Measurements from ENCODE around the gene PDCD11. TPM values are rescaled to one million over a fixed set of nuclear protein-coding genes. Genes with fewer than 3 reads are reported as not detected.

PDCD11 gene
- total RNA-seq, 2 donors from 2014 or later, result 49.6 to 62.2 TPM

- no peak for DNase-seq (ENCODE audit: low spot score in 2 of 2)
- Mint-ChIP-seq H3K27ac (peak overlapping the region in 1 of 2 donors; percentile 94), H3K9me3 (no peaks in the 10 kb centered on the region), H3K36me3 (peaks cover 20 to 23% of the 10 kb centered on the region in 2 donors)
- no peak for ATAC-seq
These were observed 45.6 kb downstream of the PDCD11 start for GRCh38 chr10:103442031-103442461.

DNA sequence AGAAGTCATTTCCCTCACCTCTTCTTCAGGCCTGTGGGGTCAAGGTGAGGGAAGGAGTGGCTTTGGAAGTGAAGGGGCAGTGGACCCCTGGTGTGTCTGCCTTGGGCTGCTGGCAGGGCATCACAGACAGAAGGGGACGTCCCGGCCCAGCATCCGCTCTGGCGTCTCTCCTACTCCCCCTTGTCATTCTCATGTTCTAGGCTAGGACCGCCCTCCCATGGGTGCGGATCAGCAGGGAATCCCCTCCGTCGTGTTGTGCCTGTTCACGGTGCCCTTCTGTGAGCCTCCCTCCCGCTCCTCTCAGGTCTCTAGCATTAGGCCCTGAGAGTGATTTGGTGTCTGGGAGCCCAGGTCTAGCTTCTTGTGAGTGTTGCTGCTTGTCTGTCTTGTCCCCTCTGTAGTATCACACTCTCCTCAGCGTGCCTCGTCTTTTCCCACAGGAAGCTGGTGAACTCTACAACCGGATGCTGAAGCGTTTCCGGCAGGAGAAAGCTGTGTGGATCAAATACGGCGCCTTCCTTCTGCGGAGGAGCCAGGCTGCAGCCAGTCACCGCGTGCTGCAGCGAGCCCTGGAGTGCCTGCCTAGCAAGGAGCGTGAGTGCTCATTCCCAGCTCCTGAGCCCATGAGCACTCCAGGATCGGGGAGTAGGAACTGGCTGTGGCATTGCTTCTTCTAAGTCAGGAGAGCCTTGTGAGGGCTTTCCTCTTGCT lies 47.2 kb downstream of the PDCD11 start:
- Mint-ChIP-seq H3K27ac (peak overlapping the region; percentile 74 to 88), H3K9me3 (no peaks in the 10 kb centered on the region), H3K36me3 (peaks cover 10 to 15% of the 10 kb centered on the region in 2 donors)
- ATAC-seq (peak in 1 of 2 donors; percentile 20), DNase-seq (ENCODE audit: low spot score in 2 of 2) (no peak)

DNA sequence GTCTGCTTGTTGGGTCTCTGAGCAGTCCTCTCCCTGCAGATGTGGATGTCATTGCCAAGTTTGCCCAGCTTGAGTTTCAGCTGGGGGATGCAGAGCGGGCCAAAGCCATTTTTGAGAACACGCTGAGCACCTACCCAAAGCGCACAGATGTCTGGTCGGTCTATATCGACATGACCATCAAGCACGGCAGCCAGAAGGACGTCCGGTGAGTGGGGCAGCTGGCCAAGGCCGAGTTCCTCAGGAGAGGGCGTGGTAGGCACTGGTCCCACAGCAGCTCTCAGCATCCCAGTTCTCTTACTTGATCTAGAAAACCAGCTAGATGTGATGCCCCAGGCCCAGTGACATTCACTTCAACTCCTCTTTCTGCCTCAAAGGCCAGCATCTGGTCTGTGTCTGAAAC lies 48.1 kb downstream of the PDCD11 start:
- DNase-seq (ENCODE audit: low spot score in 2 of 2) (no peak), ATAC-seq (no peak)
- Mint-ChIP-seq H3K9me3 (no peaks in the 10 kb centered on the region), H3K36me3 (peaks cover 12 to 15% of the 10 kb centered on the region in 2 donors), H3K27ac (peak overlapping the region in 1 of 2 donors; percentile 85)

GRCh38 chr10:103445366-103445765 lies 48.9 kb downstream of the PDCD11 start:
- H3K36me3 Mint-ChIP-seq, result peaks cover 6 to 15% of the 10 kb centered on the region in 2 donors
- no peak for ATAC-seq
- no peaks in the 10 kb centered on the region for H3K9me3 Mint-ChIP-seq
- no peak overlapping the region for H3K27ac Mint-ChIP-seq
- no peak for DNase-seq (ENCODE audit: low spot score in 2 of 2)

DNA sequence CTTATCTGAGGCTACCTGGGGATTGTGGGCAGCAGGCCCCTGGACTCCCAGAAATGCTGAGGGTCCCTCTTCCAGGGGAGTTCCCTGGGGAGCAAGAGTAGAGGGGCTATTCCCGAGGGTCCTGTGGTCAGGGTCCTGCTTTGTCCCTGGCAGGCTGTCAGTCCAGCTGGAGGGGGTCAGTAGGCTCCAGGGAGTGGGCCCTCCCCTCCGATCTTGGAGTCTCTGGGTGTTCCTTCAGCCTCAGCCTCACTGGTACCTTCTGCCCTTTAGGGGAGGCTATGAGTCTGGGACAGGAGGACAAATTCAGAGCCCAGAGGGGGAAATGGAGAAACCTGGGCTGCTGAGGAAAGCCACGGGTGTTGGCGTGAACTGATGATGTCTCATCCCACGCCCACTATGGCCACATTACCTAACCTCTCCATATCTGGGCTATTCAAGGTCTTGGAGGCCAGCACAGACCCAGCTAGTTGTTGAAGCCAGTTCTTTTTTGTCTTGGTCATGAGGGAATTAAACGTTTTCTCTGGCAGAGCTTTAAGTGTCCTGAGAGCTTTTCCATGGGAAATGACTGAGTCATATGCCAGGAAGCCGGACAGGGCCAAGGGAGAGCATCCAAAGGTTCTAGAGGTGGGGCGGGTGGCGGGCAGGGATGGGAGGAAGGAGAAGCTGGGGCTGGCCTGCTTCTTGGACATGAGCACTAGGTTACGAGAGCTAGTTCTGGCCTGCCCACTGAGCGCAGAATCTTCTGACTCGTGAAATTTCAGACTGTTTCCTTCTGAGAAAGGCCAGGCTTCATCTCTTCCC lies 49.5 kb downstream of the PDCD11 start:
- H3K9me3 Mint-ChIP-seq, result no peaks in the 10 kb centered on the region
- ATAC-seq (no peak), DNase-seq (ENCODE audit: low spot score in 2 of 2) (no peak)
- H3K36me3 Mint-ChIP-seq, result peaks cover 6 to 15% of the 10 kb centered on the region in 2 donors
- H3K27ac Mint-ChIP-seq, result peak overlapping the region in 1 of 2 donors; percentile 53

GRCh38 chr10:103447187-103447586 lies 50.8 kb downstream of the PDCD11 start:
- peaks cover 6 to 10% of the 10 kb centered on the region in 2 donors for H3K36me3 Mint-ChIP-seq
- no peak overlapping the region for H3K27ac Mint-ChIP-seq
- DNase-seq (ENCODE audit: low spot score in 2 of 2), result no peak
- ATAC-seq, result no peak
- H3K9me3 Mint-ChIP-seq, result no peaks in the 10 kb centered on the region

DNA sequence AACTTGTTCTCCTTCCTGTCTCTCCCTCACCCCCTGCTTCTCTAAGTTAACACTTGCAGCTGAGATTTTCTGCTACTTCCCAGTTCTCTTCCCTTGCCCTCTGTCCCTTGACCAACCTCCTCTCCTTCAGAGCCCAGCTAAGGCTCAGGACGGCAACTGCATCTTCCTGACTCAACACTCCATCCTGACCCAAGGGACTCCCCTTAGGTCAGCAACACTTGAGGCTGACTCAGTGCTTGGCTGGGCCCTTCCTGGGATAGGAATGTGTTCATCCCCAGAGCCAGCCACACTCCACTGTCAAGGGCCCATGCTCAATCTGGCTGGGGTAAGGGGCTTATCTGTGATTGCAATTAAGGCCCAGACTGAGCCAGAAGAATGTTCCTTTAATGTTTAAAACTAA lies 52.3 kb downstream of the PDCD11 start:
- Mint-ChIP-seq H3K9me3 (no peaks in the 10 kb centered on the region), H3K27ac (peak overlapping the region in 1 of 2 donors; percentile 4), H3K36me3 (peaks cover 6% of the 10 kb centered on the region in 2 donors)
- no peak for ATAC-seq
- no peak for DNase-seq (ENCODE audit: low spot score in 2 of 2)

GRCh38 chr10:103449208-103450144 lies 53.0 kb downstream of the PDCD11 start:
- DNase-seq (ENCODE audit: low spot score in 2 of 2), result no peak

GRCh38 chr10:103450201-103450695 lies 53.8 kb downstream of the PDCD11 start:
- ATAC-seq (no peak), DNase-seq (ENCODE audit: low spot score in 2 of 2) (no peak)
- Mint-ChIP-seq H3K36me3 (peaks cover 0 to 6% of the 10 kb centered on the region in 2 donors), H3K27ac (no peak overlapping the region), H3K9me3 (no peaks in the 10 kb centered on the region)

More at GRCh38 chr10:103449208-103450144, 53.0 kb downstream of the PDCD11 start:
- Mint-ChIP-seq H3K9me3 (no peaks in the 10 kb centered on the region), H3K36me3 (peaks cover 0 to 6% of the 10 kb centered on the region in 2 donors), H3K27ac (peak overlapping the region; percentile 4 to 78)
- no peak for ATAC-seq

GRCh38 chr10:103451091-103451813 lies 54.8 kb downstream of the PDCD11 start:
- ATAC-seq (peak; percentile 59 to 77), DNase-seq (ENCODE audit: low spot score in 2 of 2) (peak; percentile 42 to 65)
- peaks cover 0 to 6% of the 10 kb centered on the region in 2 donors for H3K36me3 Mint-ChIP-seq
- no peaks in the 10 kb centered on the region for H3K9me3 Mint-ChIP-seq
- peak overlapping the region in 1 of 2 donors; percentile 78 for H3K27ac Mint-ChIP-seq

GRCh38 chr10:103451831-103452505 lies 55.5 kb downstream of the PDCD11 start, which contains the start of gene CALHM2:
Gene CALHM2, minus strand, starts transcription at chr10:103452370. Its CDS starts 2,429 bp downstream, at chr10:103449941.
- ATAC-seq (peak; percentile 73 to 76), DNase-seq (ENCODE audit: low spot score in 2 of 2) (peak; percentile 67 to 68)
- Mint-ChIP-seq H3K9me3 (no peaks in the 10 kb centered on the region), H3K27ac (peak within 1 kb of the TSS; percentile 60 to 78), H3K36me3 (peaks cover 0 to 6% of the 10 kb centered on the region in 2 donors)

DNA sequence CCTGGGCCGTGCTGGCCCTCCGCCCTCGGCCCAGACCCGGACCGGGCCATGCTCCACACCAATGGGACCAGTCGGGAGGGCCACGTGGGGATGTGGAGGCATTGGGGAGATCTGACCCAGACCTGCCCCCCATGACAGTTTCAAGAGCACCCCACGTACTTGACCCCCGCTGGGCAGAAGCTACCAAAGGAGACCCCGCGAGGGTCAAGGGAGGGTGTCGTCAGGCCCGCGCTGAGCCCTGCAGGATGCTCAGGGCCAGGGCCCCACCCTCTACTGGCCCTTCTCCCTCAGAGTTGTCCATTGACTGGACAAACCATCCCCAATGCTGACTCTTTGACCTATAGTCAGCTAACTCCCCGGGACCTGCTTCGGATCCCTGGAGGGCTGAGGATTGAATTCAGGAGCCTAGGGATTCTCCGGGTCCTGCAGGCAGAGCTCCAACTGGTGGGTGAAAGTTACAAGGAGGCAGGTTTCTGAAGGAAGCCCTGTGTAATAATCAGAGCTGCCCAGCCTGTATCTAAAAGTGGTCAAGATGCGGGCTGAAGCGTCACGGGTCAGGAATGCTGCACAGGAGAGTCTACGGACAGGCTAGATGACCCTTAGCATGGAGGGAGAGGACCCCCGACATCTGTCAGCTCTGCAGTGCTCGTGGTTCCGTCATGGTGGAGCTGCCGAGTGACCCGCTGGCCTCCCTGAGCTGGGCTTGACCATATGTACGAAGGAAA lies 56.2 kb downstream of the PDCD11 start:
- no peak for ATAC-seq
- Mint-ChIP-seq H3K9me3 (no peaks in the 10 kb centered on the region), H3K27ac (peak overlapping the region in 1 of 2 donors; percentile 78), H3K36me3 (peaks cover 0 to 6% of the 10 kb centered on the region in 2 donors)
- no peak for DNase-seq (ENCODE audit: low spot score in 2 of 2)

GRCh38 chr10:103454026-103454425 lies 57.6 kb downstream of the PDCD11 start:
- DNase-seq (ENCODE audit: low spot score in 2 of 2) (no peak), ATAC-seq (no peak)
- Mint-ChIP-seq H3K27ac (no peak overlapping the region), H3K9me3 (no peaks in the 10 kb centered on the region), H3K36me3 (peaks cover 0 to 6% of the 10 kb centered on the region in 2 donors)

DNA sequence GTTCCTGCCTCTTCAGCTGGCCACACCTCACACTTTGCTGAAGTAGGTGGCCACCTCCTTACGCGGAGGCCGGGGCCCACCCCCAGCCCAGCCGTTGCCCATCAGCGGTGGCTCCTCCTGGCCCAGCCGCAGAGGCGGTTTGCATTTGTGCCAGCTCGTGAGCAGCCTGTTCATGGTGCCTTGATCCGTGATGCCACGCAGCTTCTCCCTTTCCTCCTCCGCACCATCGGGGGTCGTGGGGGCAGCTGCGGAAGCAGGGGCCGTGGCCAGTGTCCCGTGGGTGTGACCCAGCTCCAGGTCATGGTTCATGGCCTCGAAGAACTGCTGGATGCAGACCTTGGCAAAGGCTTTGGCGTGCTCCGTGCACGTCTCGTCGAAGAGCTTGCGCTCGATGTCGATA lies 58.8 kb downstream of the PDCD11 start:
- ATAC-seq, result no peak
- Mint-ChIP-seq H3K36me3 (no peaks in the 10 kb centered on the region), H3K9me3 (no peaks in the 10 kb centered on the region), H3K27ac (no peak overlapping the region)
- DNase-seq (ENCODE audit: low spot score in 2 of 2), result no peak

All from activated naive CD4-positive, alpha-beta T cell treated with anti-CD3 and anti-CD28 coated beads, Interleukin-2, amount 50 U/mL, for 72 hours (primary cell).